HG02870 (cell line): ENCODE results near the gene AKAP14.
"Not testable (repeated sequence)": the region's sequence is repeated elsewhere in the genome, so short reads cannot be mapped to it uniquely, and the experiment has no call there.

Source experiments
- ATAC-seq: cut with Tn5 transposase; IDR thresholded peaks from one replicate; pipeline ENCODE4 v1.9.1; 2021; ENCODE audit warnings: mild to moderate bottlenecking, moderate library complexity; ENCODE audit not compliant: unreplicated experiment

Gene AKAP14

DNA sequence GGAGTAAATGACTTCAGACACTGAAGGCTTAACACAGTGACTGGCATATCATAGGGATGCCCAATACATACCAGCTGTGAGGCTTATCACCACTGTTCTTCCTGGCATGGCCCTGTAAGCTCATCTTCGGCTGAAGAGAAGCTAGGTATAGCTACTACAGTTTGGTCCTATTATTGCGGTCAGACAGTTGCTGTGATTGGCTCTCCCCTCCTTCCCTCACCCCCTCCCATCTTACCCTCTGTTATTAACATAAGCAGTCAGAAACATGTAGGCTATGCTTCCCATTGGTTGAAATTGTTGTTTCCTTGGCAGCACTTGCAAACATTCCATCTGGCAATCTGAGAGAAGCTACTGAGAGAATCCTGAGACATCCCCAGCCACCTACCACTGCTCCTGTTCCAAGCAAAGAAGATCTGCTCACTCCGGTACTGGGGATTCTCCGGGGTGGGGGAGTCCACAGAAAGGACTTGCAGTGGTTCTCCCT lies at the start of gene AKAP14:
Gene AKAP14 (plus strand): TSS at position 51 of the 484 bp plus-strand sequence. CDS start 7,331 bp downstream, outside the sequence.
- no peak for ATAC-seq

- peak; percentile 97 for ATAC-seq
Observed at GRCh38 chrX:119852382-119853353, 43.0 kb upstream of the AKAP14 start, which contains the start of gene UPF3B. Gene UPF3B (minus strand): TSS chrX:119852963. CDS start chrX:119852928, 35 bp downstream.

DNA sequence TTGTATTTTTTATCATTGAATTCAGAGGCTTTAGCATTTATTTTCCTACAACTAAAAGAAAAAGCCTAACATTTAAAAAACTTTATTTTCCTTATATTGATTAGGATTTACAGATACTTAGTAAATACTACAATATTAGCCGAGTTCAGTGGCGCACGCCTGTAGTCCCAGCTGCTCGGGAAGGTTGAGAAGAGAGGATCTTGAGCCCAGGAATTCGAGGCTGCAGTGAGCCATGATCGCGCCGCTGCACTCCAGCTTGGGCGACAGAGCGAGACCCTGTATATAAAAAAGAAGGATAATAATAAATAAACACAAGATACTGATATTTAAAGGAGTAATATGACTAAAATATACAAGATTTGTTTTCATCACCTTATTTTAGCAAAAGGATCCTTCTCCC lies 42.2 kb upstream of the AKAP14 start:
- no peak for ATAC-seq

GRCh38 chrX:119870626-119871131 lies 25.0 kb upstream of the AKAP14 start:
- ATAC-seq = peak; percentile 3

GRCh38 chrX:119871245-119871598 lies 24.5 kb upstream of the AKAP14 start:
- ATAC-seq = peak; percentile 41

DNA sequence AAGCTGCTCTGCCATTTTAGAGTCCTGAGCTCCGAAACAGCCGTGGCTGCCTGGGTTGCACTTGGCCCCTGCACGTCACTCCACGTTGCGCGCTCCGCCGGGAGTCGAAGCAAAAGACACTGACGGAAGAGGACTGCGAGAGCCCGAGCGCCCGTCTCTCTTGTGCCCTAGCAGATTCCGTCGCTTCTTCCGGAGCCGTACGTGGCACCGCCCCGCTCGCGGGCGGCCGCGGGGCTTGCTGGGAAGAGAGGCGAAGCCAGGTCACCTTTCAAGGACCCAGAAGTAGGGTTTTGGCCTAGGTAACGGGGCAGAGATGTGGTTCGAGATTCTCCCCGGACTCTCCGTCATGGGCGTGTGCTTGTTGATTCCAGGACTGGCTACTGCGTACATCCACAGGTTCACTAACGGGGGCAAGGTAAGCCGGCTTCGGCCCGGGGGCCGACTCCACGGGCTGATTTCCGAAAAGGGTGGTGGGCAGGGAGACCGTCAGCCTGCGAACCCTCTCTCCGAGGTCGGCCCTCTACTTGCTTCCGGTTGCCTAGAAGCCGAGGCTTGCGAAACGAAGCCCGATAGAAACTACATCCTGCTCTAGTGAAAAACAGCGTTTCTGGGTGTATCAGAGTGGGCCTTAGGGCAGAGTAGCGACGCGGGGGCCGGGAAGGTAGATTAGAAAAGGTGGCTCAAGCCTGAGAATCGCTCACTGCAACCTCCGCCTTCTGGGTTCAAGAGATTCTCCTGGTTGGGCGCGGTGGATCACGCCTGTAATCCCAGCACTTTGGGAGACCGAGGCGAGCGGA lies 23.9 kb upstream of the AKAP14 start, which contains the start of the genes NDUFA1 and RNF113A:
Gene NDUFA1 (plus strand): TSS at position 234 of the 797 bp plus-strand sequence. CDS start 80 bp downstream, at position 314.
Gene RNF113A (minus strand): TSS at position 135 of the 797 bp plus-strand sequence. CDS start 120 bp downstream, at position 15.
- ATAC-seq = peak; percentile 85

- no peak for ATAC-seq
Observed at GRCh38 chrX:119878740-119879139, 17.0 kb upstream of the AKAP14 start.

DNA sequence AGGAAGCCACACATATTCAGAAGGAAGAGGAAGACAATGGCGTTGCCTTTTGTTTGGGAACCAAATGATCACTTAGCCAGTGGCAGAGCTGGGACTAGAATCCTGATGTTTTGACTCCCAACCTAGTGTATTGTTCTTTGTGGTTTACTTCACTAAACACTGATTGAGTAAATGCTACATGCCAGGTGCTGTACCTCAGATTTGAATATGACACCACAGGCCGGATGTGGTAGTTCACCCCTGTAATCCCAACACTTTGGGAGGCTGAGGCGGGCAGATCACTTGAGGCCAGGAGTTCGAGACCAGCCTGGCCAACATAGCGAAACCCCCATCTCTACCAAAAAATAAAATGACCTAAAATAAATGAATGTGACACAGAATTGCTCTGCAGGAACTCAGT lies 15.6 kb upstream of the AKAP14 start:
- ATAC-seq = no peak

DNA sequence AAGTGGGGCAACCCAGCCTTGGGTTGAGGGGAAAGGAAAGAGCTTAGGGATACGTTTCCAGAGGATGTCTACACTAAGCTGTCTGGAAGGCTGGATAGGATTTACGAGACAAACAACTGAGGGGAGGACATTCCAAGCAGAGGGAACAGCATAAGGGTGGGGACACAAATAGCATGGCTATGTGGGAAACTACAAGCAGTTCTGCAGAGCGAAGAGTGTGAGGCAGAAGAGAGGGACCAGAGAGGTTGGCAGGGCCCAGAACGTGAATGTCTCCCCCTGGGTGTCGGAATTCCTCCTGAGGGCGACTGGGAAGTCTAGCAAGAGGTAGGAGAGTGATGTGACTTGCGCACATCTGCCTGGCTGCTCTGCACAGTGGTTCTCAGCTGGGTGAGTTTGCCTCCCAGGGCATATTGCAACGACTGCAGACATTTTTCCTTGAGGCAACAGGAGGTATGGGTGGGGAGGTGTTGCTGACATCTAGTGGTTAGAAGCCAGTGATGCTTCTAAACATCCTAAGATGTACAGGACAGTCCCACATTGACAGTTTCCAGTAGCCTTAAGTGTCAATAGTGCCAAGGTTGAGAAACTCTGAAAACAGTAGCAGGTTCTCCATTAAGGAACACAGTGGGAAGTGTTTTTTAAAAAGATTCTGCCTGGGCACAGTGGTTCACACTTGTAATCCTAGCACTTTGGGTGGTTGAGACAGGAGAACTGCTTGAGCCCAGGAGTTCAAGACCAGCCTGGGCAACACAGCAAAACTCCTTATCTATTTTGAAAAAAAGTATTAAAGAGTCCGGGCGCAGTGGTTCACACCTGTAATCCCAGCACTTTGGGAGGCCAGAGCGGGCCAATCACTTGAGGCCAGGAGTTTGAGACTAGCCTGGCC lies 14.9 kb upstream of the AKAP14 start:
- ATAC-seq = peak; percentile 89

- ATAC-seq = no peak
Observed at GRCh38 chrX:119885554-119886428, 9.9 kb upstream of the AKAP14 start.

DNA sequence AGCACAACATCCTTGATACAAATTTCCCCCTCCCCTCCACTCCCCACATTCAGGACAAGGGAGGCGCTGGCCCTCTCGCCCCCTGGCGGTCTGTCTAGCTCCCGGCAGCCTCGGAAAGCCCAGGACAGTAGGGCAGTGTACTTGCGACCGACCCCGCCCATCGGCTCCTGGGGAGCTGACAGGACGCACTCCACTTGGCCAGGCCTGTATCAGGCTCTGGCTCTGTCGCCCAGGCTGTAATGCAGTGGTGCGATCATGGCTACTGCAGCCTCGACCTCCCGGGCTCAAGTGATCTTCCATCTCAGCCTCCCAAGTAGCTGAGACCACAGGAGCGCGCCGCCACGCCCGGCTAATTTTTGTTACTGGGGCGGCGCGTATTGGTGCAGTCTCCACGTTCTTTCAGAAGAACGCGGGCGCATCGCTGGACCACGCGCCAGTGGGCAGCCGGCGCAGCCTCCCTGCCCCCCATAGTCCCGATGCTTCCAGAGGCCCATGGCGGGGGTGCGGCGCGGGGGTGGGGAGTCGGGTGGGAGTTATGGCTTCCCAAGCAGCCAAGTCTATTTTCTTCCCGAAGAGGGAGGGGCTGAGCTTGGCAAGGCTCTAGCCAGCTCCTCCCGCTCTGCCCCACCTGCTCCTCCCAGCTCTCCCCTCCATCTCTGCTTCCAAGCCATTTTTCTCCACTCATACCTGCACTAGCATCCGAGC lies 7.8 kb upstream of the AKAP14 start:
- peak; percentile 59 for ATAC-seq

GRCh38 chrX:119890626-119891025 lies 5.1 kb upstream of the AKAP14 start:
- not testable (repeated sequence) for ATAC-seq

- not testable (repeated sequence) for ATAC-seq
Observed at GRCh38 chrX:119891961-119892692, 3.6 kb upstream of the AKAP14 start.

- no peak for ATAC-seq
Observed at GRCh38 chrX:119899125-119899524, 3.4 kb downstream of the AKAP14 start.

GRCh38 chrX:119900976-119901375 lies 5.3 kb downstream of the AKAP14 start:
- no peak for ATAC-seq

GRCh38 chrX:119916310-119916709 lies 20.6 kb downstream of the AKAP14 start:
- no peak for ATAC-seq

DNA sequence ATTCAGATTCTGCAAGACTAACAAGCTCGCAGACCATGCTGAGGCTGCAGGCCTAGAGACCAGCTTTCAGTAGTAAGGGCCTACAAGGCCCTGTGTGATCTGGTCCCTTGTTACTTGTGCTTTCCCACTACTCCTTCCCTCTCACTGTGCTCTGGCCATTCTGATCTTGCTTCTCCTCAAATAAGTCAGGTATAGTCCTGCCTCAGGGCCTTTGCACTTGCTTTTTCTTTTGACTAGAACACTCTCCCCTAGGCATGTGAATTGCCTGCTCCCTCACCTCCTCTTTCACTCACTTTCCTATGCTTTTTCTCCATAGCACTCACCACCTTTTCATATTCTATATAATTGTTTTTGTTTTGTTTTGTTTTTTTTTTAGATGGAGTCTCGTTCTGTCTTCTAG lies 22.2 kb downstream of the AKAP14 start:
- ATAC-seq = no peak
